Panc1 (cell line): ENCODE measurements around the gene C1QTNF3.

Experiments used
- CTCF ChIP-seq: fragments of 450-650 bp; IDR thresholded peaks from 2 replicates; pipeline ENCODE4 v1.5.1; 2017; ENCODE audit warnings: mild to moderate bottlenecking
- TF ChIP-seq, protein P1 (sequence below), 2 experiments: IDR thresholded peaks; 2 replicates each; pipeline ENCODE4 v1.6.1; 2011 to 2012; ENCODE audit warnings: low read depth in 2 of 2, control low read depth in 1 of 2, low read length in 1 of 2, mild to moderate bottlenecking in 1 of 2, moderate library complexity in 1 of 2; ENCODE audit not compliant: insufficient read depth in 1 of 2

DNA sequence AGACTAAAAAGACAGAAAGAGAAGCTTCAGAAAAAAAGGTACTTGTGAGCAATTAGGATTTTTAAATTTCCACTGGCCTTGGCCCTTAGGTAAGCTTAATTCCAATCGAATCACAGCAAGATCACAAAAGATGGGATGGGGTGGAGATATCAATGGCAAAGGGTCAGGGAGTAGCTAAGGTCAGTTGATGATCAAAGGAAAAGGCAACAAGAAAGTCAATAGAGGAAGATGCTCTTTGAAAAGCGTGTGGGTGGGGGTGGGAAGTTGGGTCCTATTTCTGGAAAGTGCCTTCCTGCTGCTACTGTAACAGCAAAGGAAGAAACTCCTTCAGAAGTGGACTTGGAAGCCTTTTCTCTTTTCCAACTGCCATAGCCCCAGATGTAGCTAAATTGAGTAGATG lies 7.3 kb downstream of the C1QTNF3 start:
- TF ChIP-seq, protein P1, sequence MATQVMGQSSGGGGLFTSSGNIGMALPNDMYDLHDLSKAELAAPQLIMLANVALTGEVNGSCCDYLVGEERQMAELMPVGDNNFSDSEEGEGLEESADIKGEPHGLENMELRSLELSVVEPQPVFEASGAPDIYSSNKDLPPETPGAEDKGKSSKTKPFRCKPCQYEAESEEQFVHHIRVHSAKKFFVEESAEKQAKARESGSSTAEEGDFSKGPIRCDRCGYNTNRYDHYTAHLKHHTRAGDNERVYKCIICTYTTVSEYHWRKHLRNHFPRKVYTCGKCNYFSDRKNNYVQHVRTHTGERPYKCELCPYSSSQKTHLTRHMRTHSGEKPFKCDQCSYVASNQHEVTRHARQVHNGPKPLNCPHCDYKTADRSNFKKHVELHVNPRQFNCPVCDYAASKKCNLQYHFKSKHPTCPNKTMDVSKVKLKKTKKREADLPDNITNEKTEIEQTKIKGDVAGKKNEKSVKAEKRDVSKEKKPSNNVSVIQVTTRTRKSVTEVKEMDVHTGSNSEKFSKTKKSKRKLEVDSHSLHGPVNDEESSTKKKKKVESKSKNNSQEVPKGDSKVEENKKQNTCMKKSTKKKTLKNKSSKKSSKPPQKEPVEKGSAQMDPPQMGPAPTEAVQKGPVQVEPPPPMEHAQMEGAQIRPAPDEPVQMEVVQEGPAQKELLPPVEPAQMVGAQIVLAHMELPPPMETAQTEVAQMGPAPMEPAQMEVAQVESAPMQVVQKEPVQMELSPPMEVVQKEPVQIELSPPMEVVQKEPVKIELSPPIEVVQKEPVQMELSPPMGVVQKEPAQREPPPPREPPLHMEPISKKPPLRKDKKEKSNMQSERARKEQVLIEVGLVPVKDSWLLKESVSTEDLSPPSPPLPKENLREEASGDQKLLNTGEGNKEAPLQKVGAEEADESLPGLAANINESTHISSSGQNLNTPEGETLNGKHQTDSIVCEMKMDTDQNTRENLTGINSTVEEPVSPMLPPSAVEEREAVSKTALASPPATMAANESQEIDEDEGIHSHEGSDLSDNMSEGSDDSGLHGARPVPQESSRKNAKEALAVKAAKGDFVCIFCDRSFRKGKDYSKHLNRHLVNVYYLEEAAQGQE (IDR thresholded peaks at IDR 0.05; ENCODE audit: insufficient read depth in 1 of 2, low read depth in 2 of 2, low read length in 1 of 2), result no peak
- TF ChIP-seq CTCF, result no peak
